IPS-18a (cell line): ENCODE results near the gene SVIL.
"Not testable (repeated sequence)": the region's sequence is repeated elsewhere in the genome, so short reads cannot be mapped to it uniquely, and the experiment has no call there.

Source experiments
- H3K27ac ChIP-seq: one replicate; pipeline ENCODE4 v1.5.1; 2013; ENCODE audit warnings: low read length
- H3K27me3 ChIP-seq: one replicate; pipeline ENCODE4 v1.6.1; 2013; ENCODE audit warnings: mild to moderate bottlenecking, low read length; ENCODE audit not compliant: control insufficient read depth, insufficient read depth
- H3K36me3 ChIP-seq: one replicate; pipeline ENCODE4 v1.6.1; 2013; ENCODE audit warnings: low read depth, low read length; ENCODE audit not compliant: control insufficient read depth
- H3K4me1 ChIP-seq: one replicate; pipeline ENCODE4 v1.6.1; 2013; ENCODE audit warnings: low read depth, low read length; ENCODE audit not compliant: control insufficient read depth
- H3K4me3 ChIP-seq: one replicate; pipeline ENCODE4 v1.5.1; 2013; ENCODE audit warnings: low read length
- H3K9ac ChIP-seq: one replicate; pipeline ENCODE4 v1.6.1; 2013; ENCODE audit warnings: mild to moderate bottlenecking, low read length, moderate library complexity
- H3K9me3 ChIP-seq: one replicate; pipeline ENCODE4 v1.6.1; 2013; ENCODE audit warnings: low read depth, low read length; ENCODE audit not compliant: control insufficient read depth

SVIL gene

GRCh38 chr10:29609696-29610095 is 25.1 kb downstream of the SVIL start:
- Histone ChIP-seq H3K27ac (no peak overlapping the region), H3K36me3 (no peaks in the 10 kb centered on the region), H3K9me3 (no peaks in the 10 kb centered on the region), H3K9ac (no peak overlapping the region), H3K4me1 (no peaks in the 10 kb centered on the region), H3K4me3 (no peak overlapping the region), H3K27me3 (no peaks in the 10 kb centered on the region)

DNA sequence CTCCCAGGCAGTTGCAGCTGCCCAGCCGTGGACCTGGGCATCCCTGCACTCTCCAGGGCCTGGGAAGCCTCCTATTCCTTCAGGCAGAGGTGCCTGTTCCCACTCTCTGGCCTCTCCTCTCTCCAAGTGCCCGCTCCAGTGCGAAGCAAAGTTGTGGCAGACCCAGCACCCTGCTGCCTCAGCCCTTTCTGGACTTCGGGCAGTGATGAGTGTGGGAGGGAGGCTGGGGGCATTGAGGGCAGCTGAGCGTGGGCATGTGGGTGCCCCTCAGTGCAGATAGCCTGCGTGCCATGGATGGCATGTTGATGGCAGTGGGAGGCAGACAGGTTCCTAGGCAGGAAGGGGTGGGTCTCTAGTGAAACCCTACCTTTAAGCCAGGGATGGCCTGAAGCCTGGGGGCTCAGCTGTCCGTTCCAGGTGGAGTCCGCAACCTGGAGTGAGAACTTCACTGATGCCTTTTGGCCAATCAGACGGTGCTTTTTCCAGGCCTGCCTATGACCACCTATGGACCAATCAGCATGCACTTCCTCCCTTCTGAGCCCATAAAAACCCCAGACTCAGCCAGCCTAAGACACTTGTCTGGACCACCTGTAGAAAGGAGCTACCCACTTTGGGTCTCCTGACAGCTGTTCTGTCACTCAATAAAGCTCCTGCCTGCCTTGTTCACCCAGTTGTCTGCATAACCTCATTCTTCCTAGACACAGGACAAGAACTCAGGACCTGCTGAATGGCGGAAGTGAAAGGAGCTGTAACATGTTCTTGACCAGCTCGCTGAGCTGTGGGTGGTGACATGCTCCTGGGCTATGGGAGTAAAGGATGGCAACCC is 26.1 kb downstream of the SVIL start:
- no peaks in the 10 kb centered on the region for H3K9me3 ChIP-seq
- no peak overlapping the region for H3K9ac ChIP-seq
- H3K4me3 ChIP-seq = no peak overlapping the region
- no peak overlapping the region for H3K27ac ChIP-seq
- peaks cover 1% of the 10 kb centered on the region for H3K4me1 ChIP-seq
- H3K36me3 ChIP-seq = no peaks in the 10 kb centered on the region
- H3K27me3 ChIP-seq = no peaks in the 10 kb centered on the region

DNA sequence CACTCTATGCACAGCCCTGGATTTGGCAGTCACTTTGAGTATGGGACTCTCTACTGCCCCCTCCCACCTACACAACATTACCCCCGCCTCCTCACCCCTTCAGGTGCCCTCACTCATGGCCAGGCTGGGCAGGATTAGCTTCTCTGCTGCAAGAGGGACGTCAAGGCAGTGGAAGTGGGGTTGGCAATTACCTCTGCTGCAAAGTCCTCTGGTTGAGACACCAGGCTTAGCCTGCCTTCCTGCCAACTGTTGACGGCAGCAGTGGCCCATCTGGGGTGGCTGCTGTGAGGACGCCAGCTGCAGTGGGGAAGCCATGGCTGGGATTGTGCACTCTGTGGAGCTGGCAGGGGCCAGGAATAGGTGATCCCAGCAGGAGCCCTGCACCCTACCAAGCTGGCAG is 26.7 kb downstream of the SVIL start:
- no peaks in the 10 kb centered on the region for H3K36me3 ChIP-seq
- H3K9ac ChIP-seq = no peak overlapping the region
- no peak overlapping the region for H3K4me3 ChIP-seq
- H3K27ac ChIP-seq = no peak overlapping the region
- H3K9me3 ChIP-seq = no peaks in the 10 kb centered on the region
- H3K27me3 ChIP-seq = no peaks in the 10 kb centered on the region
- peaks cover 8% of the 10 kb centered on the region for H3K4me1 ChIP-seq

DNA sequence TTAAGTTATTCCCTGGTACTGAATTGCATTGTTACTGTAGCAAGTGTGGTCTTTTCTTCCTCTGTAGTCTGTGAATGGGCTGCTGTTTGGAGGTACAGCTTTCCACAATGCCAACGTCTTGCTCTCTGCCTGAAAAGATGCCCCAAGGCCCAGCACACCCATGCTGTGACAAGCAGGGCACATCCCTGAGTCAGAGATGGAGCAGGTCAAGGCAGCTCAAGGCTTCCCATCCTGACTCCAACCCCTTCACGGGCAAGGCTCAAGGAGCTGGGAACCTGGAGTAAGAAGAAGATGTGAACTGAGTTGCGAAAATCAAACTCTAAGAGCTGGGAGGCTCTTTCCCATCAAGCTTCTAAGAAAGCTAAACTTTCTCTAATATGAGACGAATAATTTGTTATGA is 27.2 kb downstream of the SVIL start:
- no peak overlapping the region for H3K4me3 ChIP-seq
- no peak overlapping the region for H3K27ac ChIP-seq
- no peak overlapping the region for H3K9ac ChIP-seq
- no peaks in the 10 kb centered on the region for H3K36me3 ChIP-seq
- H3K9me3 ChIP-seq = no peaks in the 10 kb centered on the region
- H3K4me1 ChIP-seq = peaks cover 10% of the 10 kb centered on the region
- H3K27me3 ChIP-seq = no peaks in the 10 kb centered on the region

GRCh38 chr10:29606693-29607092 is 28.1 kb downstream of the SVIL start:
- H3K4me1 ChIP-seq = peaks cover 10% of the 10 kb centered on the region
- not testable (repeated sequence) for H3K9me3 ChIP-seq, H3K27me3 ChIP-seq, H3K27ac ChIP-seq, H3K36me3 ChIP-seq, H3K9ac ChIP-seq, H3K4me3 ChIP-seq

DNA sequence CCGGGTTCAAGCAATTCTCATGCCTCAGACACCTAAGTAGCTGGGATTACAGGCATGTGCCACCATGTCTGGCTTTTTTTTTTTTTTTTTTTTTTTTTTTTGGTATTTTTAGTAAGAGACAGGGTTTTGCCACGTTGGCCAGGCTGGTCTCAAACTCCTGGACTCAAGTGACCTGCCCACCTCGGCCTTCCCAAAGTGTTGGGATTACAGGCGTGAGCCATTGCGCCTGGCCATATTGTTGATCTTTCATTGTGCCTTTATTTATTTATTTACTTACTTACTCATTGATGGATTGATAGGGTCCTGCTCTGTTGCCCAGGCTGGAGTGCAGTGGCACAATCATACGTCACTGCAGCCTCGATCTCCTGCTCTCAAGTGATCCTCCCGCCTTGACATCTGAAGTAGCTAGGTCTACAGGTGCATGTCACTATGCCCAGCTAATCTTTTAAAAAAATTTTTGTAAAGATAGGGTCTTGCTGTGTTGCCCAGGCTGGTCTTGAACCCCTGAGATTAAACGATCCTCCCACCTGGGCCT is 30.4 kb downstream of the SVIL start:
- Histone ChIP-seq H3K27ac (no peak overlapping the region), H3K9me3 (no peaks in the 10 kb centered on the region), H3K4me3 (no peak overlapping the region), H3K4me1 (peaks cover 10% of the 10 kb centered on the region), H3K36me3 (no peaks in the 10 kb centered on the region), H3K27me3 (no peaks in the 10 kb centered on the region), H3K9ac (no peak overlapping the region)

GRCh38 chr10:29603223-29603896 is 31.4 kb downstream of the SVIL start:
- H3K4me1 ChIP-seq = peaks cover 10% of the 10 kb centered on the region
- H3K27ac ChIP-seq = no peak overlapping the region
- H3K27me3 ChIP-seq = no peaks in the 10 kb centered on the region
- no peak overlapping the region for H3K9ac ChIP-seq
- no peak overlapping the region for H3K4me3 ChIP-seq
- no peaks in the 10 kb centered on the region for H3K36me3 ChIP-seq
- no peaks in the 10 kb centered on the region for H3K9me3 ChIP-seq

- Histone ChIP-seq H3K4me1 (peaks cover 10% of the 10 kb centered on the region), H3K9ac (no peak overlapping the region), H3K4me3 (no peak overlapping the region), H3K27ac (no peak overlapping the region), H3K27me3 (no peaks in the 10 kb centered on the region), H3K36me3 (no peaks in the 10 kb centered on the region), H3K9me3 (no peaks in the 10 kb centered on the region)
Measured at GRCh38 chr10:29600821-29601220, 34.0 kb downstream of the SVIL start.

DNA sequence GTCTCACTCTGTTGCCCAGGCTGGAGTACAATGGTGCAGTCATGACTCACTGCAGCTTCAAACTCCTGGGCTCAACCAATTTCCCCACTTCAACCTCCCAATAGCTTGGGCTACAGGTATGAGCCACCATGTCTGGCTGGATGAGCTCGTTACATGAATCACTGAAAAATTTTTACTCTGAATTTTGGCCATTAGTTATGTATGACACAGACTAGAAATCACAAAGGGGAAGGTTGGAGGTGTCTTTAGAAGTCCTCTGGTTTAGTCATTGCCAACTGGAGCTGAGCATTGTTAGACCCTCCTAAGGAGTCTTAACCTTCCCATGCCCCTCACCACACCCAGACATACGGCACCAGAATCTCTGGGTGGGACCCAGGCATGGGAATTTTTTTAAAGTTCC is 34.7 kb downstream of the SVIL start:
- no peak overlapping the region for H3K27ac ChIP-seq
- no peak overlapping the region for H3K4me3 ChIP-seq
- H3K4me1 ChIP-seq = peaks cover 10% of the 10 kb centered on the region
- H3K9me3 ChIP-seq = no peaks in the 10 kb centered on the region
- H3K27me3 ChIP-seq = no peaks in the 10 kb centered on the region
- H3K36me3 ChIP-seq = no peaks in the 10 kb centered on the region
- no peak overlapping the region for H3K9ac ChIP-seq

DNA sequence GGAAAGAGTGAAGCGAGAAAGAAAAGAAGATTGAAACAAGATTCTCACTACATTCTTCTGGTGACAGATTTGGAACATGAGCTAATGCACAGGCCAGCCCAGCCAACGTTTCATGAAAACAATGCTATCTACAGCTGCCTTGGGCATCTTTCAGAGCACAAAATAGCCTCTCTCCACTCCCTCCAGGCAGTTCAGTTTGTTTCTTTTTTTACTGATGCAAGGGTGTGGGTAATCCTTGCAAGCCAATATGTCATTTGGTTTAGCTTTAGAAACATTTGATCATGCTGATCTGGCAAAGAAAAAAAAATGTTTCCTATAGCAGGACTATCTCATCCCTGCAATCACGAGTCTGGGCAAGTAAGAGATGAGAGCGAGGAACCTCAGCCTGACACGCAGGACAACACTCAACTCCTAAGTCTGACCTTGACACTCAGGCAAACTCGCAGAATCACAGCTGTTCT is 35.9 kb downstream of the SVIL start:
- H3K9me3 ChIP-seq = no peaks in the 10 kb centered on the region
- no peak overlapping the region for H3K9ac ChIP-seq
- H3K27ac ChIP-seq = no peak overlapping the region
- H3K4me1 ChIP-seq = peaks cover 10% of the 10 kb centered on the region
- no peak overlapping the region for H3K4me3 ChIP-seq
- no peaks in the 10 kb centered on the region for H3K36me3 ChIP-seq
- no peaks in the 10 kb centered on the region for H3K27me3 ChIP-seq

- Histone ChIP-seq H3K36me3 (no peaks in the 10 kb centered on the region), H3K4me3 (no peak overlapping the region), H3K27ac (no peak overlapping the region), H3K27me3 (no peaks in the 10 kb centered on the region), H3K9me3 (no peaks in the 10 kb centered on the region), H3K4me1 (no peaks in the 10 kb centered on the region), H3K9ac (no peak overlapping the region)
Measured at GRCh38 chr10:29596826-29597225, 37.9 kb downstream of the SVIL start.
